RPMI7951 (cell line): ENCODE data around the gene PLD1. TPM values are rescaled to one million over a fixed set of nuclear protein-coding genes. Genes with fewer than 3 reads are reported as not detected.

Experiments
- DNase-seq: peaks from one replicate; pipeline ENCODE4 v3.0.0-alpha.2; 2012; ENCODE audit warnings: low read depth
- total RNA-seq: library from RNA; depleted of rRNA; stranded (reverse); fragments of >200 nt; shearing (Covaris generic); gene quantifications from 2 replicates; pipeline ENCODE4 v1.2.3, GENCODE V29; 2014

Gene PLD1
- total RNA-seq, 1 experiment from 2014 or later: 10.9 TPM

- no peak for DNase-seq
Observed at GRCh38 chr3:171774521-171774920, 35.8 kb downstream of the PLD1 start.

GRCh38 chr3:171772427-171773056 lies 37.7 kb downstream of the PLD1 start:
- peak; percentile 66 for DNase-seq

GRCh38 chr3:171770689-171771620 lies 39.3 kb downstream of the PLD1 start:
- peak; percentile 89 for DNase-seq

- DNase-seq: no peak
Observed at GRCh38 chr3:171769461-171769860, 40.8 kb downstream of the PLD1 start.

GRCh38 chr3:171768986-171769385 lies 41.3 kb downstream of the PLD1 start:
- no peak for DNase-seq

- DNase-seq: no peak
Observed at GRCh38 chr3:171768281-171768900, 41.9 kb downstream of the PLD1 start.

GRCh38 chr3:171765511-171765887 lies 44.8 kb downstream of the PLD1 start:
- DNase-seq: no peak

GRCh38 chr3:171763392-171763791 lies 46.9 kb downstream of the PLD1 start:
- no peak for DNase-seq

- DNase-seq: no peak
Observed at GRCh38 chr3:171760477-171760876, 49.8 kb downstream of the PLD1 start.

- no peak for DNase-seq
Observed at GRCh38 chr3:171758109-171758508, 52.2 kb downstream of the PLD1 start.

- no peak for DNase-seq
Observed at GRCh38 chr3:171757361-171758034, 52.8 kb downstream of the PLD1 start.

GRCh38 chr3:171755656-171756055 lies 54.6 kb downstream of the PLD1 start:
- no peak for DNase-seq

- DNase-seq: no peak
Observed at GRCh38 chr3:171755015-171755589, 55.2 kb downstream of the PLD1 start.

- DNase-seq: peak; percentile 81
Observed at GRCh38 chr3:171753665-171754408, 56.4 kb downstream of the PLD1 start.

- DNase-seq: no peak
Observed at GRCh38 chr3:171753025-171753472, 57.2 kb downstream of the PLD1 start.

GRCh38 chr3:171752329-171752728 lies 58.0 kb downstream of the PLD1 start:
- no peak for DNase-seq

GRCh38 chr3:171749124-171749523 lies 61.2 kb downstream of the PLD1 start:
- peak; percentile 41 for DNase-seq

GRCh38 chr3:171748064-171748924 lies 62.0 kb downstream of the PLD1 start:
- no peak for DNase-seq

- no peak for DNase-seq
Observed at GRCh38 chr3:171747223-171747920, 62.9 kb downstream of the PLD1 start.
